Measurements from ENCODE around the gene STK32B.

The STK32B gene

DNA sequence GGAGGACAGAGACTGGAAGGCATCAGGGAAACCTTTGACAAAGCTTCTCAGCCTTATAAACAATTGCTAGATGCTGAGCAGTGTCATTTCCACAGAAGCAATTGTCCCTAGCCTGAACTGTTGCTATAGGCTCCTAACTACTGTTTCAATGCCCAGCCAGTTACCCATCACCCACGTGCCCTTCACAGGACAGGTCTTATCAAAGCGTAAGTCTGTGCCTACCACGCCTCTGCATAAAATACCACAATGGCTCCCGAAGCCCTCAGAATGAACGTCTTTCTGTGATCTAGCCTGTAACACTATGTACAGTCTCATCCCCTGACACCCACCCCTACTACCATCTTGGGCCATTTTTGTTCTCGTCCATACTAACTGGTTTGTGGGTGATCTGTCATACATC, 134.3 kb downstream of the STK32B start:
- no peak for DNase-seq (ENCODE audit: low read depth)
- TF ChIP-seq, protein P1, sequence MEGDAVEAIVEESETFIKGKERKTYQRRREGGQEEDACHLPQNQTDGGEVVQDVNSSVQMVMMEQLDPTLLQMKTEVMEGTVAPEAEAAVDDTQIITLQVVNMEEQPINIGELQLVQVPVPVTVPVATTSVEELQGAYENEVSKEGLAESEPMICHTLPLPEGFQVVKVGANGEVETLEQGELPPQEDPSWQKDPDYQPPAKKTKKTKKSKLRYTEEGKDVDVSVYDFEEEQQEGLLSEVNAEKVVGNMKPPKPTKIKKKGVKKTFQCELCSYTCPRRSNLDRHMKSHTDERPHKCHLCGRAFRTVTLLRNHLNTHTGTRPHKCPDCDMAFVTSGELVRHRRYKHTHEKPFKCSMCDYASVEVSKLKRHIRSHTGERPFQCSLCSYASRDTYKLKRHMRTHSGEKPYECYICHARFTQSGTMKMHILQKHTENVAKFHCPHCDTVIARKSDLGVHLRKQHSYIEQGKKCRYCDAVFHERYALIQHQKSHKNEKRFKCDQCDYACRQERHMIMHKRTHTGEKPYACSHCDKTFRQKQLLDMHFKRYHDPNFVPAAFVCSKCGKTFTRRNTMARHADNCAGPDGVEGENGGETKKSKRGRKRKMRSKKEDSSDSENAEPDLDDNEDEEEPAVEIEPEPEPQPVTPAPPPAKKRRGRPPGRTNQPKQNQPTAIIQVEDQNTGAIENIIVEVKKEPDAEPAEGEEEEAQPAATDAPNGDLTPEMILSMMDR (conservative IDR thresholded peaks at IDR 0.05; ENCODE audit: low read depth, low read length): no peak
- no peak overlapping the region for H3K4me3 ChIP-seq (ENCODE audit: low read length)

GRCh38 chr4:5186271-5187064, 135.2 kb downstream of the STK32B start:
- TF ChIP-seq, protein P1 (conservative IDR thresholded peaks at IDR 0.05; ENCODE audit: low read depth, low read length): no peak
- H3K4me3 ChIP-seq (ENCODE audit: low read length): no peak overlapping the region
- no peak for DNase-seq (ENCODE audit: low read depth)

DNA sequence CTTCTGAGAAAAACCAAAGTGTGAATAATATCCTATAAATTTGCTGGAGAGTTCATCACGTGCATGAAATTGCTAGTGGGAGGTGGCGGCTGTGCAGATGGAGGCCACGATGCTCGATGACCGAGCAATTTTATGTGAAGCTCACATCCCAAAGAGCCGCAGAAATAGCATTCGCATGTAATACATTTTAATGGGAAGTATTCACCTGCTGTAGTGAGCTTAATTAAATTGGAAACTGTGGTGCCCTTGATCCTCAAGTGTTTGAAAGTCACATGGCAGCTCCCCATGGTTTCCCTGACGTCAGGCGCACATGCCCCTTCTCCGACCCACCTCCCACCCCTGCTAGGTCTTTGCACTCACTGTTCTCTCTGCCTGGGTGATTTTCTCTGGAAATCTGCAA, 136.8 kb downstream of the STK32B start:
- no peak overlapping the region for H3K4me3 ChIP-seq (ENCODE audit: low read length)
- no peak for DNase-seq (ENCODE audit: low read depth)
- TF ChIP-seq, protein P1 (conservative IDR thresholded peaks at IDR 0.05; ENCODE audit: low read depth, low read length): no peak

GRCh38 chr4:5191831-5192230, 140.6 kb downstream of the STK32B start:
- no peak overlapping the region for H3K4me3 ChIP-seq (ENCODE audit: low read length)
- TF ChIP-seq, protein P1 (conservative IDR thresholded peaks at IDR 0.05; ENCODE audit: low read depth, low read length): no peak
- DNase-seq (ENCODE audit: low read depth): no peak

DNA sequence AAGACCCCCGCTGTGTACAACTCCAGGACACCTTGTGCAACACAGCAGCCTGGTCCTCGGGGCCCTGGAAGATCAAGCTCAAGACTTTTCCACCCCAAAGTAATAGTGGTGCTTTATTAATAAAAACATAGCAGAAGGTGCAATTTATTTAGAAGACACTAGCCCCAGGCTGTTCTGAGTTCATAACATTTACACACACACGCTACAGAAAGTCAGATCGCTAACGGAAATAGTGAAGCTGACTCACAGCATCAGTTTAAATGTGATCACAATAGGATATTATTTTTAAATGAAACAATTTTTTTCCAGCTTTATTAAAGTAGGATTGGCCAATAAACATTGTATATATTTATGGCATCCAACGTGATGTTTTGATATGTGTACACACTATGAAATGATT, 141.0 kb downstream of the STK32B start:
- H3K4me3 ChIP-seq (ENCODE audit: low read length): no peak overlapping the region
- TF ChIP-seq, protein P1 (conservative IDR thresholded peaks at IDR 0.05; ENCODE audit: low read depth, low read length): no peak
- DNase-seq (ENCODE audit: low read depth): no peak

DNA sequence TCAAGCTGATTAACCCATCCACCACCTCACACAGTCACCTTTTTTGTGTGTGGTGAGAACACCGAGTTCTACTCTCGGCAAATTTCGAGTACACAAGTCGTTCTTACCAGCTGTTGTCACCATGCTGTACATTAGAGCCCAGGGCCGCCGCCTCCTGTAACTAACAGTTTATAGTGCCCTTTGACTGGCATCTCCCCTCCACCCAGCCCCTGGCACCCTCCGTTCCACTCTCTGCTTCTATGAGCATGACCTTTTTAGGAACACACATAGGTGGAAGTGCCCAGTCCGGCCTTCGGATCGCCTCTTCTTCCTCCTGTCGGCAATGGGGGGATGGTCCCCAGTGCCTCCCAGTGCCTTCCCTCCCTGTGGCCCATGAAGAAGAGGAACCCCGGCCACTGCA, 141.4 kb downstream of the STK32B start:
- TF ChIP-seq, protein P1 (conservative IDR thresholded peaks at IDR 0.05; ENCODE audit: low read depth, low read length): no peak
- no peak for DNase-seq (ENCODE audit: low read depth)
- H3K4me3 ChIP-seq (ENCODE audit: low read length): no peak overlapping the region
